ENCODE measurements around the gene AIF1.

DNA sequence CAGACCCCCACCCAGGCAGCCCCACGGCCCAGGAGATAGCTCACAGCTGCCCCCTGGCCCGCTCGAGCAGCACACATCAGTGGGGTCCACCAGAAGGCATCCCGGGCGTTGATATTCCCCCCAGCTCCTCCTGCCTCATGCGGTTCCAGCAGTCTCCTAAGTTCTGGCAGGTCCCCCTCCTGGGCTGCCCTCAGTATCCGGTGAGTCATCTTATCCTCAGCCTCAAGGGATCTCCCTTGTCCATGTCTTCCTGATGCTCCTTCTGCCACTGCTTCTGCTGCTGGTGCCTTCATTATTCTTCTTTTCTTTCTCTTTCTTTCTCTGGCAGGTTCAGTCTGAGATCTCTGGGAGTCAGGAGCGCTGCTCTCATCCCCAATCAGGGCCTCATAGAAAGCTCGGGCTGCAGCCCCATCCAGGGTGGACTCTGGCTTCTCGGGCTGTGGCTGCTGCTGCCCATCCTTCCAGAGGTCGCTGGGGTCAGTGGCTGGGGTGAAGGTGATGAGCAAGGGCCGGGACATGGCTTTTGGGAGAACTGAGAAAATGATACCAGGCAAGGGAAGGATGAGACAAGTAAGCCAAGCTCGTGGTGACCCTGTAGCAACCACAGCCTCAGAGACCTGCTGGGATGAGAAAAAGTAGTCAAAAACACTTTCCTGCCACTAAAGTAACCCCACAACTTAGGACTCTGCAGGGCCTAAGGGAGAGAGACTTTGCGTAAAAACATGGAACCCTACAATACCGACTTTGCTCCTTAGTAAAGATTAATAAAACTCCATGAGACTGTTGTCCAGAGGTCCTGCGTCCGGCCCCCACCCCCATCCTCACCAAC, 49.1 kb downstream of the AIF1 start:
- TF ChIP-seq POLR2AphosphoS5 (IDR thresholded peaks at IDR 0.05), result peak in 2 of 3 donors; percentile 22 to 30
- no peak for TF ChIP-seq CTCF (IDR thresholded peaks at IDR 0.05 in 8 of 11, conservative IDR thresholded peaks at IDR 0.05 in 3 of 11)
- no peak for TF ChIP-seq POLR2A (IDR thresholded peaks at IDR 0.05)

All from spleen (tissue), 7 donors.